Measurements from ENCODE around the gene TYW1B. TPM values are rescaled to one million over a fixed set of nuclear protein-coding genes. Genes with fewer than 3 reads are reported as not detected.
"Not testable (repeated sequence)": the region's sequence is repeated elsewhere in the genome, so short reads cannot be mapped to it uniquely, and the experiment has no call there.

TYW1B gene
- total and polyA plus RNA-seq, 4 donors: 1.0 to 3.8 (median 2.1) TPM

- DNase-seq; H3K9me3 ChIP-seq (ENCODE audit: control insufficient read depth, low read length); H3K4me3 ChIP-seq (ENCODE audit: low read length in 2 of 2); H3K4me1 ChIP-seq (ENCODE audit: control insufficient read depth in 1 of 2, insufficient read depth in 2 of 2, low read length in 2 of 2); H3K27me3 ChIP-seq (ENCODE audit: control insufficient read depth in 1 of 2, insufficient read depth in 2 of 2, low read length in 1 of 2); intact Hi-C loops (cut with DNase I); ATAC-seq (ENCODE audit: low FRiP score); H3K36me3 ChIP-seq (ENCODE audit: control insufficient read depth in 1 of 2, insufficient read depth in 2 of 2, low read length in 1 of 2); H3K27ac ChIP-seq (ENCODE audit: low read depth in 1 of 2, low read length in 2 of 2): not testable (repeated sequence)
- 89 to 91% methylated on average over 17 of the region's 17 CpGs for WGBS, 2 donors
Observed at GRCh38 chr7:72604771-72605611, 223.0 kb downstream of the TYW1B start.

GRCh38 chr7:72603476-72603875, 224.5 kb downstream of the TYW1B start:
- WGBS, 2 donors: 94 to 95% methylated on average over 8 of the region's 8 CpGs
- H3K27me3 ChIP-seq (ENCODE audit: control insufficient read depth in 1 of 2, insufficient read depth in 2 of 2, low read length in 1 of 2); DNase-seq; H3K36me3 ChIP-seq (ENCODE audit: control insufficient read depth in 1 of 2, insufficient read depth in 2 of 2, low read length in 1 of 2); intact Hi-C loops (cut with DNase I); H3K9me3 ChIP-seq (ENCODE audit: control insufficient read depth, low read length); H3K4me3 ChIP-seq (ENCODE audit: low read length in 2 of 2); H3K27ac ChIP-seq (ENCODE audit: low read depth in 1 of 2, low read length in 2 of 2); H3K4me1 ChIP-seq (ENCODE audit: control insufficient read depth in 1 of 2, insufficient read depth in 2 of 2, low read length in 2 of 2); ATAC-seq (ENCODE audit: low FRiP score): not testable (repeated sequence)

- ATAC-seq (ENCODE audit: low FRiP score): no peak
- H3K4me3 ChIP-seq (ENCODE audit: low read length in 2 of 2): no peak overlapping the region
- H3K4me1 ChIP-seq (ENCODE audit: control insufficient read depth in 1 of 2, insufficient read depth in 2 of 2, low read length in 2 of 2): no peaks in the 10 kb centered on the region
- no peaks in the 10 kb centered on the region for H3K36me3 ChIP-seq (ENCODE audit: control insufficient read depth in 1 of 2, insufficient read depth in 2 of 2, low read length in 1 of 2)
- H3K27ac ChIP-seq (ENCODE audit: low read depth in 1 of 2, low read length in 2 of 2): no peak overlapping the region
- no peaks in the 10 kb centered on the region for H3K9me3 ChIP-seq (ENCODE audit: control insufficient read depth, low read length)
- intact Hi-C loops (cut with DNase I): no loop called here
- DNase-seq: no peak
- 94% methylated on average over 5 of the region's 5 CpGs for WGBS, 2 donors
- H3K27me3 ChIP-seq (ENCODE audit: control insufficient read depth in 1 of 2, insufficient read depth in 2 of 2, low read length in 1 of 2): no peaks in the 10 kb centered on the region
Observed at GRCh38 chr7:72603073-72603472, 224.9 kb downstream of the TYW1B start.

- ATAC-seq (ENCODE audit: low FRiP score); H3K36me3 ChIP-seq (ENCODE audit: control insufficient read depth in 1 of 2, insufficient read depth in 2 of 2, low read length in 1 of 2); H3K4me1 ChIP-seq (ENCODE audit: control insufficient read depth in 1 of 2, insufficient read depth in 2 of 2, low read length in 2 of 2); H3K4me3 ChIP-seq (ENCODE audit: low read length in 2 of 2); H3K27me3 ChIP-seq (ENCODE audit: control insufficient read depth in 1 of 2, insufficient read depth in 2 of 2, low read length in 1 of 2); H3K9me3 ChIP-seq (ENCODE audit: control insufficient read depth, low read length); H3K27ac ChIP-seq (ENCODE audit: low read depth in 1 of 2, low read length in 2 of 2); DNase-seq; intact Hi-C loops (cut with DNase I): not testable (repeated sequence)
- WGBS, 2 donors: 47 to 58% methylated on average over 2 of the region's 2 CpGs
Observed at GRCh38 chr7:72601683-72602082, 226.3 kb downstream of the TYW1B start.

- H3K36me3 ChIP-seq (ENCODE audit: control insufficient read depth in 1 of 2, insufficient read depth in 2 of 2, low read length in 1 of 2); intact Hi-C loops (cut with DNase I): not testable (repeated sequence)
- WGBS, 2 donors: 84 to 93% methylated on average over 4 of the region's 4 CpGs
Observed at GRCh38 chr7:72590023-72590422, 238.0 kb downstream of the TYW1B start.

GRCh38 chr7:72587267-72587666, 240.7 kb downstream of the TYW1B start:
- intact Hi-C loops (cut with DNase I); H3K4me3 ChIP-seq (ENCODE audit: low read length in 2 of 2); ATAC-seq (ENCODE audit: low FRiP score); H3K36me3 ChIP-seq (ENCODE audit: control insufficient read depth in 1 of 2, insufficient read depth in 2 of 2, low read length in 1 of 2); DNase-seq; H3K9me3 ChIP-seq (ENCODE audit: control insufficient read depth, low read length); H3K4me1 ChIP-seq (ENCODE audit: control insufficient read depth in 1 of 2, insufficient read depth in 2 of 2, low read length in 2 of 2); H3K27ac ChIP-seq (ENCODE audit: low read depth in 1 of 2, low read length in 2 of 2); H3K27me3 ChIP-seq (ENCODE audit: control insufficient read depth in 1 of 2, insufficient read depth in 2 of 2, low read length in 1 of 2): not testable (repeated sequence)
- WGBS, 2 donors: 87 to 95% methylated on average over 3 of the region's 3 CpGs

More at GRCh38 chr7:72590023-72590422, 238.0 kb downstream of the TYW1B start:
- not testable (repeated sequence) for H3K4me3 ChIP-seq (ENCODE audit: low read length in 2 of 2); H3K9me3 ChIP-seq (ENCODE audit: control insufficient read depth, low read length); H3K4me1 ChIP-seq (ENCODE audit: control insufficient read depth in 1 of 2, insufficient read depth in 2 of 2, low read length in 2 of 2); H3K27ac ChIP-seq (ENCODE audit: low read depth in 1 of 2, low read length in 2 of 2); DNase-seq; ATAC-seq (ENCODE audit: low FRiP score); H3K27me3 ChIP-seq (ENCODE audit: control insufficient read depth in 1 of 2, insufficient read depth in 2 of 2, low read length in 1 of 2)

- H3K36me3 ChIP-seq (ENCODE audit: control insufficient read depth in 1 of 2, insufficient read depth in 2 of 2, low read length in 1 of 2); H3K27ac ChIP-seq (ENCODE audit: low read depth in 1 of 2, low read length in 2 of 2); DNase-seq; intact Hi-C loops (cut with DNase I); H3K27me3 ChIP-seq (ENCODE audit: control insufficient read depth in 1 of 2, insufficient read depth in 2 of 2, low read length in 1 of 2); H3K9me3 ChIP-seq (ENCODE audit: control insufficient read depth, low read length); ATAC-seq (ENCODE audit: low FRiP score); H3K4me1 ChIP-seq (ENCODE audit: control insufficient read depth in 1 of 2, insufficient read depth in 2 of 2, low read length in 2 of 2); H3K4me3 ChIP-seq (ENCODE audit: low read length in 2 of 2): not testable (repeated sequence)
- WGBS, 2 donors: 94 to 95% methylated on average over 8 of the region's 8 CpGs
Observed at GRCh38 chr7:72584576-72584975, 243.4 kb downstream of the TYW1B start.

GRCh38 chr7:72583620-72584361, 244.2 kb downstream of the TYW1B start:
- ATAC-seq (ENCODE audit: low FRiP score); DNase-seq; H3K9me3 ChIP-seq (ENCODE audit: control insufficient read depth, low read length); intact Hi-C loops (cut with DNase I); H3K4me1 ChIP-seq (ENCODE audit: control insufficient read depth in 1 of 2, insufficient read depth in 2 of 2, low read length in 2 of 2); H3K36me3 ChIP-seq (ENCODE audit: control insufficient read depth in 1 of 2, insufficient read depth in 2 of 2, low read length in 1 of 2); H3K4me3 ChIP-seq (ENCODE audit: low read length in 2 of 2); H3K27ac ChIP-seq (ENCODE audit: low read depth in 1 of 2, low read length in 2 of 2); H3K27me3 ChIP-seq (ENCODE audit: control insufficient read depth in 1 of 2, insufficient read depth in 2 of 2, low read length in 1 of 2): not testable (repeated sequence)
- WGBS, 2 donors: 62 to 68% methylated on average over 3 of the region's 3 CpGs

Data from aorta (tissue), 5 donors.